ENCODE data around the gene ANKH. TPM values are rescaled to one million over a fixed set of nuclear protein-coding genes. Genes with fewer than 3 reads are reported as not detected.
"Not testable (repeated sequence)": the region's sequence is repeated elsewhere in the genome, so short reads cannot be mapped to it uniquely, and the experiment has no call there.

The ANKH gene
- total RNA-seq (10 to 100 TPM in 8 of 9 donors, 1 to 10 TPM in 1; 4.8 to 45.6 (median 34.2) TPM), polyA plus RNA-seq (10 to 100 TPM; 15.0 to 17.5 (median 15.2) TPM)
- long read RNA-seq, donor 1, full-length matches to known transcripts = 1 of 1 reads
- long read RNA-seq, donor 1, partial matches to known transcripts = 0 of 1 reads
- long read RNA-seq, donor 1, other reads (novel, unspliced or antisense) = 0 of 1 reads
- long read RNA-seq, donor 2 = 0 reads
- long read RNA-seq, donor 3, partial matches to known transcripts = 0 of 2 reads
- long read RNA-seq, donor 3, other reads (novel, unspliced or antisense) = 0 of 2 reads
- long read RNA-seq, donor 4, partial matches to known transcripts = 1 of 3 reads
- long read RNA-seq, donor 4, other reads (novel, unspliced or antisense) = 2 of 3 reads
- long read RNA-seq, donor 5, full-length matches to known transcripts = 37 of 41 reads
- long read RNA-seq, donor 5, partial matches to known transcripts = 1 of 41 reads
- long read RNA-seq, donor 5, other reads (novel, unspliced or antisense) = 3 of 41 reads
- long read RNA-seq, donor 6, partial matches to known transcripts = 0 of 2 reads
- long read RNA-seq, donor 6, other reads (novel, unspliced or antisense) = 1 of 2 reads
- long read RNA-seq, donor 7 = 0 reads
- long read RNA-seq, donor 8 = 0 reads
- long read RNA-seq, donor 9 = 0 reads
- long read RNA-seq, donor 10 = 0 reads

GRCh38 chr5:14871214-14872069 is at the start of gene ANKH:
Gene ANKH, minus strand, starts transcription at chr5:14871778. Its CDS starts 331 bp downstream, at chr5:14871447.
- H3K27ac ChIP-seq = peak within 1 kb of the TSS; percentile 21 to 97 (median 85)
- H3K4me3 ChIP-seq = peak within 1 kb of the TSS in 3 of 4 donors; percentile 25 to 77 (median 31)
- intact Hi-C loops (cut with DNase I) = loop anchor here in 1 of 2 donors (10.0 kb wide), 1 partner anchor 133 kb away; no protein-coding TSS in a partner anchor
- TF ChIP-seq CTCF (IDR thresholded peaks at IDR 0.05) (peak in 1 of 6 experiments; percentile 57), POLR2A (IDR thresholded peaks at IDR 0.05) (no peak)
- WGBS, 4 donors = 0 to 2% (median 1%) methylated on average over 7 to 115 of the region's 115 CpGs
- no peaks in the 10 kb centered on the region for H3K27me3 ChIP-seq
- peaks cover 0 to 2% (median 0%) of the 10 kb centered on the region in 3 donors for H3K9me3 ChIP-seq (replicated peaks in 1 of 3)
- DNase-seq = peak; percentile 59 to 79 (median 66)
- peaks cover 0 to 12% of the 10 kb centered on the region in 2 donors for H3K4me1 ChIP-seq (replicated peaks in 1 of 2)
- no peaks in the 10 kb centered on the region for H3K36me3 ChIP-seq (replicated peaks in 1 of 2)

GRCh38 chr5:14920121-14920520 is 48.5 kb upstream of the ANKH start:
- no peaks in the 10 kb centered on the region for H3K36me3 ChIP-seq (replicated peaks in 1 of 2)
- TF ChIP-seq CTCF (IDR thresholded peaks at IDR 0.05) (no peak), POLR2A (IDR thresholded peaks at IDR 0.05) (no peak)
- H3K27me3 ChIP-seq = no peaks in the 10 kb centered on the region
- H3K4me1 ChIP-seq (replicated peaks in 1 of 2) = no peaks in the 10 kb centered on the region
- no peak overlapping the region for H3K27ac ChIP-seq
- no peak for DNase-seq
- intact Hi-C loops (cut with DNase I) = no loop called here
- no peak overlapping the region for H3K4me3 ChIP-seq
- WGBS, 4 donors = 87 to 91% (median 90%) methylated on average over 3 of the region's 3 CpGs
- no peaks in the 10 kb centered on the region for H3K9me3 ChIP-seq (replicated peaks in 1 of 3)

GRCh38 chr5:14919106-14919505 is 47.5 kb upstream of the ANKH start:
- DNase-seq = not testable (repeated sequence)
- WGBS, 4 donors = 88 to 96% (median 92%) methylated on average over 2 of the region's 2 CpGs

GRCh38 chr5:14917719-14918118 is 46.1 kb upstream of the ANKH start:
- Histone ChIP-seq H3K4me3 (no peak overlapping the region), H3K27me3 (no peaks in the 10 kb centered on the region), H3K27ac (no peak overlapping the region), H3K36me3 (replicated peaks in 1 of 2) (no peaks in the 10 kb centered on the region), H3K4me1 (replicated peaks in 1 of 2) (no peaks in the 10 kb centered on the region), H3K9me3 (replicated peaks in 1 of 3) (no peaks in the 10 kb centered on the region)
- intact Hi-C loops (cut with DNase I) = no loop called here
- WGBS, 4 donors = 82 to 90% (median 84%) methylated on average over 2 of the region's 2 CpGs
- TF ChIP-seq POLR2A (IDR thresholded peaks at IDR 0.05) = no peak
- TF ChIP-seq CTCF (IDR thresholded peaks at IDR 0.05) = no peak
- DNase-seq = no peak

More at GRCh38 chr5:14919106-14919505, 47.5 kb upstream of the ANKH start:
- intact Hi-C loops (cut with DNase I); H3K4me3 ChIP-seq; H3K27me3 ChIP-seq; H3K36me3 ChIP-seq (replicated peaks in 1 of 2); H3K4me1 ChIP-seq (replicated peaks in 1 of 2); H3K27ac ChIP-seq; H3K9me3 ChIP-seq (replicated peaks in 1 of 3): not testable (repeated sequence)
